NCI-H774 (cell line): ENCODE measurements around the gene OSTC.
"Not testable (repeated sequence)": the region's sequence is repeated elsewhere in the genome, so short reads cannot be mapped to it uniquely, and the experiment has no call there.

Source experiments
- DNase-seq: peaks from one replicate; lab custom pipeline; 2025; lab: John Stamatoyannopoulos, UW

The OSTC gene

DNA sequence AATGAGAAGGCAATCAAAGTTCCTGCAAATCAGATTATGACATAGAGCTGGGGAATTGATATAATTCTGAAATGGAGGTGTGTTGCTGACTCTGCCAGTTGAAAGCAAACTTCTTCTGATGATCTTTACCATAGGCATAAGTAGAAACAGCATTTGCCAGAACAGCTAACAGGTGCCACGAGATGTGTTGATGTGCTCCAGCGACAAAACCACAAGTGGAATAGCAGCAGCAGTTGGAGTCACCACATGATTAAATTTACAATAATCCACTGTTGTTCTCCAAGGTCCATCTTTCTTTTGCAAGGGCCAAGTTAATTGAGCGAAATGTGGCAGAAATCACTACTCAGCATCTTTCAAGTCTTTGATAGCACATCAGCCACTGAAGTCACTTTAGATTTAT, 3.7 kb upstream of the OSTC start:
- DNase-seq: no peak

DNA sequence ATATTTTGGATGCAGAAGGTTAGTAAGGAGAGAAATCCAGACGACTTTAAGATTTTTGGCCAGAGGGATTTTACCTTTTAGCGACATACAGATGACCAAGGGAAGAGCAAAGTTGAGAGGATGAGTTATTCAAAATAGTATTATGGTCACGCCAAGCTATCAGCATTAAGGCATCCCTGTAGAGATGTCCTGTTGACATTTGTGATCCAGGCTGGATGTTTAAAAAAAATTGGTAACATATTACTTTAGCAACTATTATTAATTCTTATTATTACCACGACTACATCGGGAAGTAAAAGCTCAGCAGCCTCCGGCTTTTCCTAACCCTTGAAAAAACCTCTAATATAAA, 562 bp upstream of the OSTC start:
- DNase-seq: no peak

DNA sequence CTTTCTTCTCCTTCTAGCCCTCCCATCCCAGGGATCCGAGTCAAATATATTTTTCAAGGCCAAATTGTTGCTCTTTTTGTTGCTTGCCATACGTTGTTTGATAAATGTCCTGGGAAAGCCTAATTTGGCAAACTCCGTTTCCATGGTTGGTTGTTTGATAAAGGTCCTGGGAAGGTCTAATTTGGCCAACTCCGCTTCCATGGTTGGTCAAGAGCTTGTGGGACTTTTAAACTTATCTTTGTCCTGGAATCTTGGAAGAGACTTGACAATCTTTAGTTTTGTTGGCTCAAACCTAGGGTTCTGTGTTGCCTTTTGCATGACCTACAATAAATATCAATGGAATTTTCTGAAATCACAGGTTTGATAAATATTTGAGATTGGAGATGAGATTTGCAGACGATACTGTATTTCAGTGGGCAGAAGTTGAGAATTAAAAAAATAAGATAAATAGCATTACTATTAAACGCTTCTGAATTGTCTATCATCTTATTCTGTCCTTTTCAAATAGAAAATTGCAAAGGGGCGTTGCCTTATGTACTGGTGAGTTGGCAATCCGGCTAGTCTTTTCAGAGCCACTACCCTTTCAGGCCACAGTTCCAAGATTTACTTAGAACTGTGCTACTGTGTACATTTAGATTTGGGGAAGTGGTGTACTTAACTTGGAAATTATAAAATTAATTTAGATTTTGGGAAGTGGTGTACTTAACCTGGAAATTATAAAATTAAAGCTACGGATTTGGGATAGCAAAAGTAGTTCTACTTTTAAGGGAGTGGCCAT, 804 bp downstream of the OSTC start:
- DNase-seq: no peak

DNA sequence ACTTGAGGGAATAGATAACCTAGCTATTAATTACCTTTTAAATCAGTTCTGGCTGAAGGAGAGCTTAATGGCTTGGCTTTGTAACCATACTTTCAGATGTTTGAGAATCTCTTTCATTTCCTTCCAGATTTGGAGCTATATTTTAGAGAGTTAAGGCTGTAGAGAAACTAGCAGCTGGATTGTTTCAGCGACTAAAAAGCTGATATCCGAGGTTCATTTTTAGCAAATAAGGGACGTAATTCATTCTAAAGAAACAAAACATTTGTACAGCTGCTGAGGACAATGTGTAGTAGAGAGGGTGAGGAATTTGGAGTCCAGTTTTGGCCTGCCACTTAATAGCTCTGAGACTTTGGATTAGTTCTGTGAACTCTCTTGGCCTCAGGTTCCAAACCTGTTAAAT, 12.2 kb downstream of the OSTC start:
- no peak for DNase-seq

DNA sequence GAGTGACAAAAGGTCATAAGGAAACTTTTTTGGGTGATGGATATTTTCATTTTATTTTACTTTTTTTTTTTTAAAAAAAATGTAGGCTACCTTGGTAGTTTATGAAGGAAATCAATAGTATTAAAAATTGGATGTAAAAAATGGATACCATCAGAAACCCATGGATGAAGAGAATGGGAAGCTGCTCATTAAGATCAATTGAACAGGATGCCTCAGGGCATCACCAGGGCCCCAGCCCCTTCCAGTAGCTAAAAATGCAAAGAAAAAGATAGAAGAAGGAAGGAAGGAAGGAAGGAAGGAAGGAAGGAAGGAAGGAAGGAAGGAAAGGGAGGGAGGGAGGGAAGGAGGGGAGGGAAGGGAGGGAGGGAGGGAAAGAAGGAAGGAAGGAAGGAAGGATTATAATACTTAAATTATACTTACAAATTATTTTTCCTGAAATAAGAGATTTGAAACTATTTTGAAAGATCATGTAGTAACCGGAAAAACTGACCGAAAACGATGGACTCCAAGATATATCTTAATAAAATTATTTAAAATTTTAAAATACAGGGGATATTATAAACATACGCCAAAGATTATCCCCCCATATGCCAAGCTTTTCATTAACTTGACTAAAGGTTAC, 24.1 kb downstream of the OSTC start:
- no peak for DNase-seq

DNA sequence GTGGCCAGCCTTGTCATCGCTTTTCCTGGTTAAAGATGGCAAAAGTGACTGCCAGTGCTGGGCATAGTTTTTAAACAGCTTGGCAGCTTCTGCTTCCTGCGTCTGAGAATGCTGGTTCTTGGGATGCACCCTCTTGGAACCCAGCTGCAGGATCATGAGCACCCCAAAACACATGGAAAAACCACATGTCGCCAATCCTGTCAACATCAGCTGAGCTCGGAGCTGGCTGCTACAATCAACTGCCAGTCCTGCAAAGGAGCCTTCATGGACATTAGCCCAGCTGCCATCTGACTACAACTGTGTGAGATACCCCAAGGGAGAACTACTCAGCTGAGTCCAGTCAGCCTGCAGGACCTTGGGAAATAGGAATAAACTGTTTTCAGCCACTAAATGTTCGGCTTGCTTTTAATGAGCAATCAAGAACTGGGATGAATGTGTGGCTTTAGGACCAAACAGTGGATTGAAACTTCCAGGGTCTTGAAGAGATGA, 31.0 kb downstream of the OSTC start:
- DNase-seq: no peak

DNA sequence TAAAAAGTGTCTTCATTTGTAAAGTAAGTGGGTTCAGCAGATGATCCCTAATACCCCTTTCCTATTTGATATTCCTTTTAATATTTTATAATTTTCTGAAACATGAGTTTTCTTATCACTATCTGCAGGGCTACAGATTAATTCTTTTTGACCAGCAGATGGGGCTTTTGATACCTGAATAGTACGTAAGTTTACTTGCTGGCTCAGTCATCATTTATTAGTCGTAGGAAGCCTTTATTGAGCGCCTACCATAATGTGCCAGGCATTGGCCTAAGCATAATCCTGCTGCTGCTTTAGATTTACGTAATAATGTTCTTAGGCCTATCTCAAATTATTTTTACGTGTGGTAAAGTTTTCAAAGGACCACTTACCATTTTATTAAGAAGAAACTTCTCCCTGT, 33.1 kb downstream of the OSTC start:
- no peak for DNase-seq

DNA sequence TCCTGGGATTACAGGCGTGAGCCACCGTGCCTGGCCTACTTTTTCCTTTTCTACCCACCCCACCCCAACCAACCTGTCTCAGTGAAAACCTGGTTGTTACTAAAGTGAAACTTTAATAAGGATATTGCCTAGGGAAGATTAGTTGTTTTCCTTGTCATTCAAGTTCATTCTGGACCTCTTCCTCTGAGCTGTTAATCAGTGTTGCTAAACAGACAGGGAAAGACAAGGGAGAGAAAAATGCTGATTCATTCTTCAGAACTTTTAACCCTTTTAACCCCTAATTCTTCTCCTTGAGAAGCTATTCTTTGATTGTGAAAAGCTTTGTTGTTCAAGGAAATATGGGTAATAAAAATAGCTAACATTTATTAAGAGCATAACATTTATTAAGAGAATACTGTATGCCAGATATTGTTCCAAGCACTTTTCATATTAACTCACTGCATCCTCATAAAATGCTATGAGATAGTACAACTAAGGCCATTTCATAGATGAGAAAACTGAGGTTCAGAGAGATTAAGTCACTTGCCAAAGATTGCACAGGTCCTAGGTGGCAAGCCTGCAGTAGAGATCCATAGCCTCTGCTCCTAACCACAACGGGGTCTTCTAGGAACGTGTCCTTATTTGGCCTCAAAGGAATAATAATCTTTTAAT, 34.8 kb downstream of the OSTC start:
- DNase-seq: no peak

DNA sequence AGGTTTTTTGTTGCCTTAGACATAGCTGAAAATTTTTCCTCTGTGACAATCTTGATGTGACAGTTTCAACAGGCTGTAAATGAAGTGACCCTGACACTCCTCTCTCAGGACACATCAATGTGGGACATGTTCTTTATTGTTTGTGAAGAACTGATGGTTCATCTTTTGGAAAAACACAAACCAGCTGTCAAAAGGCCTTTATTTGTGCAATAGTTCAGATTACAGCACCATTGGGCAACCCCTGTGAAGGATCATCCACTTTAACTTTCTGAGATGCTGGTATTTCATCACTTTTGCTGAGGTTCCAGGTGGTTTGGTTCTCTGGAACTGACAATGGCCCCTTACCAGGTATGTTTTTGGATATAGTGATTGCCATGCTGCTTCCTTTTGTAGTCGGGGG, 40.3 kb downstream of the OSTC start:
- DNase-seq: no peak

DNA sequence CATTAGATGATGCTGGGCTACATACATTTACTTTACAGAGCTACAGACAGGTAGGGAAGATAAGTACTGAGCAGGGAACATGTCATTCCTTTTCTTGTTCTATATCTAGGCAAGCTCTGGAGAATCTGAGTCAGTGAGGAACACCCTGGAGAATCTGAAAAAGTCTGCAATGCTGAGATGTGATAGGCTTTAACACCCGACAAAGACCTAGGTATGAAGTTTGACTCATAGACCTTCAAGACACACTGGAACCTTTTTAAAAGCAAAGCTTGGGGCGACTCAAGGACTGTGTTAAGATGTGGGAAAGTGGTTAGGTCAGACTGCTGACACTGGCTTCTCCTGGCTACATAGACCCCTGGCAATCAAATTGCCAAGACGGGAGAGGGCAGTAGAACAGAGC, 42.8 kb downstream of the OSTC start:
- no peak for DNase-seq

DNA sequence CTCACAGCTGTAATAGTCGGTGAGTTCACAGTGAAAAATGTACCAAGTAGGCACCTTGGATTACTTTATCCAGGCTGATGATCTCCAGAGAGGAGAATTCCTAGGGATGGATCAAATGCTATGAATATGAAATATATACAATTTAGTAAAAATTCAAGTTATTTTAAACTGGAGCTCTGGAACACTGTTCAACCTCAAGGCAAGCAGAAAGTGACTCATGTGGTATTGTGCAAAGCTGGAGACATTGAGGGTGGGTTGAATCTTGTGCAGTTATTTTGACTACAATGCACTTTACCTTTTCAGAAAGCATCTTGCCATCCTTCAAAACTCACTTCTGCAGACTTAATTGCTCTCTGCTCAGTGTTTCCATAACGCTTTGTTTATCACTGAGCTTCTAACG, 43.4 kb downstream of the OSTC start:
- no peak for DNase-seq

DNA sequence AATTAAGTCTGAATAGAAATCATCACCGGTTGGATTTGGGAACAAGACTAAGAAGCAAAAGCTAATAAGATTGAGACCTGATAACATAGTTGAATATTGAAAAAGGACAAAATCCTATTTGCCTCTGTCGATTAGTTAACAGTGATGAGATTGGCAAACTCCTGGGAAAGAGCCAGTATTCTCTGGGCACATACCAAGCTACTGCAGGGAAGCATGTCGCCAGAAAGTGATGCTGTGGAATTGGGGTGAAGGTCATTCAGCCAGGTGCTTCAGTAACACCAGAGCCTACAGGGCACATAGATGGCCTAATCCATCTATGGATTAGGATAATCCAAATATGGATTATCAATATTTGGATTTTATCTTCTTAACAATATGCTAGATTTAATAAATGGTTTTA, 44.0 kb downstream of the OSTC start:
- no peak for DNase-seq

DNA sequence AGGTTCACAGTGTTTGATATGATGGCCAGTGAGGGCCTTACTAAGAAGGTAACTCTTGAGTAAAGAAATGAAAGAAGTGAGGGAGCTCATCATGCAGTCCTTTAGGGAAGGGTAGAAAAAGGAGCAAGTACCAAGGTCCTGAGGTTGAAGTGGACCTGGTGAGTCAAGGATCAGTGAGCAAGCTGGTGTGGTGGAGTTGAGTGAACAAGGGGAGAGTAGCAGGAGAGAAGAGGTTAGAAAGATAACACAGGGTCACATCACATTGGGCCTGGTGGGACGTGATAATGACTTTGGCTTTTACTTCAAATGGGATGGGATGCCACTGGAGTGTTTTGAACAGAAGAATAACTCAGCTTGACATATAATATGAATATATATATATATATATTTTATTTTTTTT, 44.7 kb downstream of the OSTC start:
- no peak for DNase-seq

DNA sequence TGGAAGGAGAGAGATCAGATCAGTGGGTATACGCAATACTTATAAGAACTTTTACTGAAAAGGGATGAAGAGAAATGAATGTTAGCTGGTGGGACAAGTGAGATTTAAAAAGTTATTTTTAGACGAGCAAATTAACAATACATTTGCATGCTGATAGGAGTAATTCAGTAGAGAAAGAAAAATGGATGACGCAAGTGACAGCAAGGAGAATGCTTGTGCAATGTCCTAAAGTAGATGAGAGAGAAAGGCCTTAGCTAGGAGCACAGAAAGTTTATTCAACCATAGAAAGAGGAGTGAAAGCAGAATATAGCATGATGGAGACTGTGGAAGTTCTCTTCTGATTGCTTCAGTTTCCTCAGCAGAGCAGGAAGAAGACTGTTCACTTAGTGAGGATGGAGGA, 45.8 kb downstream of the OSTC start:
- DNase-seq: no peak

DNA sequence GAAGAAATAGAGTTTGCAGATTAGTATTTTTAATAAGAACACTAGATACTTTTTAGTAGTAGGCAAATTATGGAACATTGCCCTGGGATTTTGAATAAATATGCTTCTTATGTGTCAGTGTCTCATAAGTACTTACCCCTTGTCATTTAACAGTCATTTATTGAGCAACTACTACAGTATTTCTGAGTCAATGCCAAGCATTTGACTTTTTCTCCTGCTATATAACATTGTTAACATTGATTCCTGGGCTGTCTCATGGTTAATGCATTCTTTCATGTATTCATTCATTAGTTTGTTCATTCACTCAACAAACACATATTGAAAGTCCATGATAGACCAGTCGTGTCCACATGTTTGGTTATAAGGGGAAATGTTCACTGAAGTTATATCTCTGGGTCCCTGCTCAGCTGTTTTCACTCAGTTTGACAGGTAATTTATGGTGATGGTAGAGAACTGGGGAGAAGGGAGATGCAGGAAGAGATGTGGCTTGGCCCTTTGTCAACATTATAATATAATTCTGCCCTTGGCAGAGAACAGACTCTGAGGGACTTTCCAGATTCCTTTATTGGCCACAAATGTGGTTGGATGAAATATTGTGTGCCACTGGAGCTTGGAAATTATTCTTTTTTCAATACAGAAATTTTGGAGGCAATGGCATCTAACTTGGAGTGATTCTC, 49.8 kb downstream of the OSTC start:
- no peak for DNase-seq

DNA sequence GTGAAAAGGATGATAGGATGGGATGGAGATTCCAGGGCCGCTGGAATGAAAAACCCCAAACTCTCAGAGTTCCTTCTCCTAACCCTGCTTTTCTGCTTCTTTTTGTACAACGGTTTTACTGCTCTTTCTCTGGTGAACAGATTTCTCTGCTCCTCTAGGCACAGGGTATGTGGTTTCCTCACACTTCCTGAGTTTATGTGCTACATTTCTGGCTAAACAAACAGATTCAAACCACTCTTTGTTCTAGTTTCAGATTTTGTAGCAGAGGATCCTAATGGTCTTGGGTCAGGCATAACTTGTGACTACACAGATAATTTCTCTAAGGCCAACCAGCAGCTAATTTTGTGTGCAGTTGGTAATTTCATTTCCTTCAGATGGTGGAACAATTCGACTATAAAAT, 52.6 kb downstream of the OSTC start:
- no peak for DNase-seq

DNA sequence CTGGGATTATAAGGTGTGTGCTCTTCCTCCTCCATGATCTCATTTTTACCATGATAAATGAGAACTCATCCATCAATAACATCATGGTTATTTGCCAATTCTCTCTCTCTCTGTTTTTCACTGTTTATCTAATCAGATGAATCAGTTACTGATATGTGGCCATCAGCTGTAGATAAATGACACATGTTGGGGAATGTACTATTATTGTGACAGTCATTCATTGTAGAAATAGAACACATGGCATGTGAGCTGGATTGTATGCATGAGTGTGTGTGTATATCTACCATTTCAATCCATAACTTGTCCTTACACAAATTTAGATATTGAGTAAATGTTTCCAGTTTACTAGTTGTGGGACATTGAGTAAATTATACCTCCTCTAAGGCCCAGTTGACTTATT, 53.0 kb downstream of the OSTC start:
- no peak for DNase-seq

DNA sequence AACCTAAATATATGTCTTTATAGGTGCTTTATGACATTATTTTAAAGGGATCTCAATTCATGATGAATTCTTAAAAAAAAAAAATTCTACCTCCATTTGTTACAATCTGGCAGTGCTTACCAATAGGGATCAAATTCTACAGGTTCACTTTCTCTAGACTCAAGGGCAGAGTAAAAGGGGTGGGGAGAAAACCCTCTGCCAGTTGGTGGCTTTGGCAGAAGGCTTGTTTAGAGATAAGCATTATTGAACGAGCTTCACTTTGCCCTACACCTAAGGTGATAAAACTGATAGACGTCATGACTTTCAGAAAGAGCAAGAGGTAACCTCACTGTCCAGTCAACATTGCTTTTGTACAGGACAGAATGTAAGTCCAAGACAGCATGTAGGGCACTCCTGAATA, 53.6 kb downstream of the OSTC start:
- DNase-seq: no peak

DNA sequence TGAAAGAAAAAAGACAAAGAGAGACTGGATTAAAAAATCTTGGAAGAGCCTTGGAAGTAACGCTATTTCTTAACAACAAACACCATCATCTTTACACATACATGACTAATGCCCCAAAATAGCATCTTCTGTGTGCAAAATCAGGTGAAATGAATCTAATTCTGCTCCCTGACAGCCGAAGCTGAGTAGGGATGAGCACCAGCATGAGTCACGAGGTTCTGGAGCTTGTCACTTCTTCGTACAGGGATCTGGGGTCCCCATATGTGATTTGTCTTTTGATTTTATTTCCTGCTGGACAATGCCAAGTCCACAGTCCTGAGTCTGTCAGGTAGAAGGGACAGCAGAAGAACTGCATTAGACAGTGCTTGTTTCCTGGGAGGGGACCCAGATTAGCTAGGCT, 55.9 kb downstream of the OSTC start:
- DNase-seq: no peak

DNA sequence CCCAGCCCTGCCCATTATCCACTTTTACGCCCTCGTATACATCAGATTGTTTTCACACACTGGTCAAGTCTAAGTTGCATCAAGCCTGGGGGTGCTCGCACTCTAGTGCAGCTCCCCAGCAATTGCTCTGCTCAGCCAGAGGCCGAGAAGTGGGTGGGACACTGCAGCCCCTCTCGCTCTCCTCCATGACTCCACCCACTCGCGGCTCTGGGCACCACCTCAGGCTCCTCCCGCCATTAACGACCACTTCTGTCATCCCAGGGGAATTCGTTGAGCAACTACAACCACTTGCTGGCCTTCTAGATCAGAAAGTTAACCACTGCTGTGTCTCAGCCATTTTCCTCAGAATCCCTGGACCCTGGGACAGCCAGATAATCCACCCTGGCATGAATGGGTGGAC, 58.8 kb downstream of the OSTC start:
- DNase-seq: no peak

DNA sequence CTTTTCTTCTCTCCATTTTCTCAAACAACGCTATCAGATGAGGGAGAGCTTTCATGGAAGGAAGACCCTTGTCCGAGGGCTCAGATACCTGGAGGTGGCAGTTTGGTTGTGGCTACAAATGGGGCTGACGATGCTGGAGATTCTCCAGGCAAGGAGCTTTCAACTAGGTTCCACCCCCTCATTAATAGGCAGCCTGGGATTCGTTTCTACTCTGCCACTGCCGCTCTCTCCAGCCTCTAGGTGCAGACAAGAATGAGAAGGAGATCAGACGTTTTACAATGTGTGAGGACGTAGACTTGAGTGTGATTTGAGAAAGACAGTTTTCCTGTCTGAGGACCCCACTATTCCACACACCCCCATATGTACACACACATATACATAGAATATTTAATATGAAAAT, 59.3 kb downstream of the OSTC start:
- DNase-seq: no peak

DNA sequence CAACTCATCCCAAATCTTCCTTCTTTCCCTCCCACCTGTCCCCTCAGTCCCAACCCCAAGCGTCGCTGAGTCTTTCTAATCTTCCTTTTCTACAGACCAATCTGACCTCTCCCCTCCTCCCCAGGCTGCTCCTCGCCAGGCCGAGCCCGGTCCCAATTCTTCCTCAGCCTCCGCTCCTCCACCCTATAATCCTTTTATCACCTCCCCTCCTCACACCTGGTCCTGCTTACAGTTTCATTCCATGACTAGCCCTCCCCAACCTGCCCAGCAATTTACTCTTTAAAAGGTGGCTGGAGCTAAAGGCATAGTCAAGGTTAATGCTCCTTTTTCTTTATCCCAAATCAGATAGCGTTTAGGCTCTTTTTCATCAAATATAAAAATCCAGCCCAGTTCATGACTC, 60.2 kb downstream of the OSTC start:
- DNase-seq: not testable (repeated sequence)

DNA sequence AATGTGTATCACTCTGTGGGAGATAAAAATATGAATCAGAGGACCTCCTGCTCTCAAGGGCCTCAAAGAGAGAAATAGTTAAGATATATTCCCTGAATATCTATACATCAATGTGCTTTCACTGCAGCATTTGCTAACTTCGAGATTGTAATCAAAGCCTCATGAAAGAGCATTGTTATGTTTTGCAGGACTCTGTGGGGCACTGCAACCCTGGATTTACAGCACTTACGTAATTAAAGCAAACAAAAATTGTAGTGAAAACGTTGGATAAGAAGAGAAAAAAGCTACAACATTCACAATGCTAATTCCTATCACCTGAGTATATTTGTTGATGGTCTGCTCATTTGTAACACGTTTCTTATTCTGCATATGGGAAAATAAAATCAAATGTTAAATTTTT, 64.5 kb downstream of the OSTC start:
- no peak for DNase-seq
